Activated naive CD4-positive, alpha-beta T cell (primary cell): ENCODE data around the gene NCAN.
"Not testable (repeated sequence)": the region's sequence is repeated elsewhere in the genome, so short reads cannot be mapped to it uniquely, and the experiment has no call there.

Experiments
- DNase-seq, 4 experiments: peaks; one replicate each; lab custom pipeline; 2025; lab: John Stamatoyannopoulos, UW

Gene NCAN

GRCh38 chr19:19193926-19194325 is 17.8 kb upstream of the NCAN start:
- DNase-seq: no peak

GRCh38 chr19:19201697-19202630 is 9.8 kb upstream of the NCAN start:
- no peak for DNase-seq

GRCh38 chr19:19202707-19203011 is 9.1 kb upstream of the NCAN start:
- DNase-seq: no peak

- peak; percentile 79 to 87 (median 83) for DNase-seq
These were observed 8.5 kb upstream of the NCAN start, which contains the start of gene NR2C2AP for GRCh38 chr19:19203012-19203856. NR2C2AP (minus strand) TSS chr19:19203414; CDS start chr19:19203060, 354 bp downstream.

GRCh38 chr19:19204181-19204580 is 7.6 kb upstream of the NCAN start:
- no peak for DNase-seq

- no peak for DNase-seq
These were observed 6.0 kb upstream of the NCAN start for GRCh38 chr19:19205416-19206410.

- no peak for DNase-seq
These were observed 4.8 kb upstream of the NCAN start for GRCh38 chr19:19206938-19207337.

- DNase-seq: no peak
These were observed 3.9 kb upstream of the NCAN start for GRCh38 chr19:19207637-19208572.

GRCh38 chr19:19209372-19209771 is 2.4 kb upstream of the NCAN start:
- DNase-seq: no peak

GRCh38 chr19:19212916-19213315 is 1.2 kb downstream of the NCAN start:
- DNase-seq: no peak

GRCh38 chr19:19213426-19214158 is 1.8 kb downstream of the NCAN start:
- DNase-seq: no peak

GRCh38 chr19:19214159-19214490 is 2.4 kb downstream of the NCAN start:
- DNase-seq: no peak

- peak in 1 of 4 experiments; percentile 17 for DNase-seq
These were observed 3.1 kb downstream of the NCAN start for GRCh38 chr19:19214892-19215291.

- no peak for DNase-seq
These were observed 4.0 kb downstream of the NCAN start for GRCh38 chr19:19215792-19216191.

GRCh38 chr19:19217099-19217498 is 5.3 kb downstream of the NCAN start:
- no peak for DNase-seq

- no peak for DNase-seq
These were observed 7.2 kb downstream of the NCAN start for GRCh38 chr19:19218911-19219310.

GRCh38 chr19:19221000-19221399 is 9.2 kb downstream of the NCAN start:
- DNase-seq: not testable (repeated sequence)

- no peak for DNase-seq
These were observed 11.3 kb downstream of the NCAN start for GRCh38 chr19:19223060-19223459.

GRCh38 chr19:19223636-19224035 is 11.9 kb downstream of the NCAN start:
- no peak for DNase-seq
